GM21381 (cell line): Measurements from ENCODE around the gene RABGEF1.
A peak's percentile ranks its signal among the peaks of the same experiment; 100 is the strongest.
"Not testable (repeated sequence)": the region's sequence is repeated elsewhere in the genome, so short reads cannot be mapped to it uniquely, and the experiment has no call there.

Source experiments
- ATAC-seq: cut with Tn5 transposase; IDR thresholded peaks from one replicate; pipeline ENCODE4 v1.9.1; 2021; ENCODE audit warnings: mild to moderate bottlenecking, moderate library complexity; ENCODE audit not compliant: unreplicated experiment

RABGEF1 gene

GRCh38 chr7:66800591-66800990, 60.1 kb downstream of the RABGEF1 start:
- ATAC-seq: no peak

- no peak for ATAC-seq
Observed at GRCh38 chr7:66804001-66804400, 63.5 kb downstream of the RABGEF1 start.

GRCh38 chr7:66807736-66808135, 67.2 kb downstream of the RABGEF1 start:
- ATAC-seq: no peak

GRCh38 chr7:66810716-66811115, 70.2 kb downstream of the RABGEF1 start:
- no peak for ATAC-seq

GRCh38 chr7:66815186-66815875, 74.8 kb downstream of the RABGEF1 start:
- not testable (repeated sequence) for ATAC-seq

GRCh38 chr7:66815951-66816350, 75.4 kb downstream of the RABGEF1 start:
- no peak for ATAC-seq

GRCh38 chr7:66816658-66817057, 76.1 kb downstream of the RABGEF1 start:
- not testable (repeated sequence) for ATAC-seq

GRCh38 chr7:66817208-66817795, 76.8 kb downstream of the RABGEF1 start:
- ATAC-seq: not testable (repeated sequence)

- ATAC-seq: not testable (repeated sequence)
Observed at GRCh38 chr7:66817956-66818355, 77.4 kb downstream of the RABGEF1 start.

- ATAC-seq: no peak
Observed at GRCh38 chr7:66824041-66824440, 83.5 kb downstream of the RABGEF1 start.

- ATAC-seq: not testable (repeated sequence)
Observed at GRCh38 chr7:66825538-66825937, 85.0 kb downstream of the RABGEF1 start.

GRCh38 chr7:66826649-66827048, 86.1 kb downstream of the RABGEF1 start:
- no peak for ATAC-seq

- not testable (repeated sequence) for ATAC-seq
Observed at GRCh38 chr7:66830976-66831375, 90.4 kb downstream of the RABGEF1 start.

- ATAC-seq: no peak
Observed at GRCh38 chr7:66832531-66833351, 92.2 kb downstream of the RABGEF1 start.

- no peak for ATAC-seq
Observed at GRCh38 chr7:66837007-66837406, 96.5 kb downstream of the RABGEF1 start.

- no peak for ATAC-seq
Observed at GRCh38 chr7:66837661-66838060, 97.1 kb downstream of the RABGEF1 start.

GRCh38 chr7:66839814-66840213, 99.3 kb downstream of the RABGEF1 start:
- ATAC-seq: no peak

- ATAC-seq: no peak
Observed at GRCh38 chr7:66840316-66840715, 99.8 kb downstream of the RABGEF1 start.

- no peak for ATAC-seq
Observed at GRCh38 chr7:66841898-66842297, 101.4 kb downstream of the RABGEF1 start.

- not testable (repeated sequence) for ATAC-seq
Observed at GRCh38 chr7:66843492-66843891, 103.0 kb downstream of the RABGEF1 start.

- peak; percentile 92 for ATAC-seq
Observed at GRCh38 chr7:66844552-66845378, 104.2 kb downstream of the RABGEF1 start.
